Stomach (tissue), 4 donors: ENCODE measurements around the gene PSKH1.

Source experiments
- CTCF ChIP-seq, 7 experiments: fragments of 450-650 bp in 4 of 7; fragments of 200-600 bp in 3 of 7; sonication (generic) in 3 of 7; IDR thresholded peaks; one replicate each; pipeline ENCODE4 v1.5.1; 2016 to 2019; ENCODE audit warnings: antibody characterized with exemption in 7 of 7, control low read depth in 2 of 7, mild to moderate bottlenecking in 1 of 7
- EP300 ChIP-seq: sonication (generic); formaldehyde crosslinking; IDR thresholded peaks from one replicate; pipeline ENCODE4 v1.6.1; 2017; ENCODE audit warnings: antibody characterized with exemption
- POLR2A ChIP-seq, 4 donors: fragments of 450-650 bp; IDR thresholded peaks; one replicate each; pipeline ENCODE4 v1.6.1; 2016; ENCODE audit warnings: antibody characterized with exemption in 4 of 4, control low read depth in 2 of 4, mild to moderate bottlenecking in 1 of 4, moderate library complexity in 1 of 4

- TF ChIP-seq CTCF (IDR thresholded peaks at IDR 0.05) (no peak), POLR2A (IDR thresholded peaks at IDR 0.05) (no peak), EP300 (no peak)
Measured at GRCh38 chr16:67856927-67857546, 36.0 kb upstream of the PSKH1 start.
